Mononuclear cell (primary cell): ENCODE measurements around the gene MYH11. TPM values are rescaled to one million over a fixed set of nuclear protein-coding genes. Genes with fewer than 3 reads are reported as not detected.

Source experiments
- H3K27me3 ChIP-seq: 2 replicates; pipeline ENCODE4 v1.6.0; 2011; ENCODE audit warnings: low read length, control low read depth; ENCODE audit not compliant: insufficient read depth
- H3K4me1 ChIP-seq: 2 replicates; pipeline ENCODE4 v1.5.1; 2011; ENCODE audit warnings: mild to moderate bottlenecking, low read length, control low read depth; ENCODE audit not compliant: insufficient read depth
- H3K4me3 ChIP-seq: 2 replicates; pipeline ENCODE4 v1.5.1; 2011; ENCODE audit warnings: mild to moderate bottlenecking, low read length, moderate library complexity
- H3K9me3 ChIP-seq: 2 replicates; pipeline ENCODE4 v1.5.1; 2011; ENCODE audit warnings: low read depth, mild to moderate bottlenecking, control low read depth, low read length
- total RNA-seq: library from RNA; depleted of rRNA; stranded (reverse); fragments of >200 nt; gene quantifications from one replicate; pipeline ENCODE4 v1.2.3, GENCODE V29; 2012

Gene MYH11
- total RNA-seq, 1 donor, result 0.10 TPM

GRCh38 chr16:15772579-15773293 is 84.1 kb downstream of the MYH11 start:
- H3K4me1 ChIP-seq, result no peaks in the 10 kb centered on the region
- no peak overlapping the region for H3K4me3 ChIP-seq
- no peaks in the 10 kb centered on the region for H3K9me3 ChIP-seq
- no peaks in the 10 kb centered on the region for H3K27me3 ChIP-seq

GRCh38 chr16:15771694-15772093 is 85.1 kb downstream of the MYH11 start:
- Histone ChIP-seq H3K4me3 (no peak overlapping the region), H3K9me3 (no peaks in the 10 kb centered on the region), H3K27me3 (no peaks in the 10 kb centered on the region), H3K4me1 (no peaks in the 10 kb centered on the region)

- Histone ChIP-seq H3K4me1 (no peaks in the 10 kb centered on the region), H3K27me3 (no peaks in the 10 kb centered on the region), H3K4me3 (no peak overlapping the region), H3K9me3 (no peaks in the 10 kb centered on the region)
Observed at GRCh38 chr16:15770512-15770911, 86.3 kb downstream of the MYH11 start.

- no peaks in the 10 kb centered on the region for H3K9me3 ChIP-seq
- H3K4me1 ChIP-seq, result no peaks in the 10 kb centered on the region
- no peak overlapping the region for H3K4me3 ChIP-seq
- no peaks in the 10 kb centered on the region for H3K27me3 ChIP-seq
Observed at GRCh38 chr16:15770107-15770506, 86.7 kb downstream of the MYH11 start.

GRCh38 chr16:15769239-15769638 is 87.6 kb downstream of the MYH11 start:
- Histone ChIP-seq H3K9me3 (no peaks in the 10 kb centered on the region), H3K4me1 (no peaks in the 10 kb centered on the region), H3K4me3 (no peak overlapping the region), H3K27me3 (no peaks in the 10 kb centered on the region)

GRCh38 chr16:15768201-15768600 is 88.6 kb downstream of the MYH11 start:
- Histone ChIP-seq H3K4me1 (no peaks in the 10 kb centered on the region), H3K9me3 (no peaks in the 10 kb centered on the region), H3K27me3 (no peaks in the 10 kb centered on the region), H3K4me3 (no peak overlapping the region)

GRCh38 chr16:15766918-15767317 is 89.9 kb downstream of the MYH11 start:
- Histone ChIP-seq H3K9me3 (no peaks in the 10 kb centered on the region), H3K27me3 (no peaks in the 10 kb centered on the region), H3K4me1 (no peaks in the 10 kb centered on the region), H3K4me3 (no peak overlapping the region)

GRCh38 chr16:15765880-15766279 is 90.9 kb downstream of the MYH11 start:
- Histone ChIP-seq H3K9me3 (no peaks in the 10 kb centered on the region), H3K4me3 (no peak overlapping the region), H3K27me3 (no peaks in the 10 kb centered on the region), H3K4me1 (no peaks in the 10 kb centered on the region)

GRCh38 chr16:15765116-15765515 is 91.7 kb downstream of the MYH11 start:
- Histone ChIP-seq H3K4me3 (no peak overlapping the region), H3K27me3 (no peaks in the 10 kb centered on the region), H3K4me1 (no peaks in the 10 kb centered on the region), H3K9me3 (no peaks in the 10 kb centered on the region)

- H3K4me1 ChIP-seq, result no peaks in the 10 kb centered on the region
- H3K9me3 ChIP-seq, result no peaks in the 10 kb centered on the region
- no peak overlapping the region for H3K4me3 ChIP-seq
- no peaks in the 10 kb centered on the region for H3K27me3 ChIP-seq
Observed at GRCh38 chr16:15764112-15764511, 92.7 kb downstream of the MYH11 start.

- H3K27me3 ChIP-seq, result no peaks in the 10 kb centered on the region
- H3K4me1 ChIP-seq, result no peaks in the 10 kb centered on the region
- H3K4me3 ChIP-seq, result no peak overlapping the region
Observed at GRCh38 chr16:15760129-15760528, 96.7 kb downstream of the MYH11 start.

GRCh38 chr16:15759070-15759469 is 97.8 kb downstream of the MYH11 start:
- no peaks in the 10 kb centered on the region for H3K27me3 ChIP-seq
- H3K4me1 ChIP-seq, result no peaks in the 10 kb centered on the region
- H3K9me3 ChIP-seq, result no peaks in the 10 kb centered on the region
- H3K4me3 ChIP-seq, result no peak overlapping the region

More at GRCh38 chr16:15760129-15760528, 96.7 kb downstream of the MYH11 start:
- no peaks in the 10 kb centered on the region for H3K9me3 ChIP-seq

GRCh38 chr16:15757630-15758251 is 99.1 kb downstream of the MYH11 start:
- Histone ChIP-seq H3K27me3 (no peaks in the 10 kb centered on the region), H3K9me3 (no peaks in the 10 kb centered on the region), H3K4me3 (no peak overlapping the region), H3K4me1 (no peaks in the 10 kb centered on the region)

GRCh38 chr16:15757077-15757386 is 99.8 kb downstream of the MYH11 start:
- Histone ChIP-seq H3K4me1 (no peaks in the 10 kb centered on the region), H3K9me3 (no peaks in the 10 kb centered on the region), H3K27me3 (no peaks in the 10 kb centered on the region), H3K4me3 (no peak overlapping the region)

GRCh38 chr16:15754821-15755534 is 101.8 kb downstream of the MYH11 start:
- no peaks in the 10 kb centered on the region for H3K9me3 ChIP-seq
- no peaks in the 10 kb centered on the region for H3K27me3 ChIP-seq
- no peak overlapping the region for H3K4me3 ChIP-seq
- H3K4me1 ChIP-seq, result no peaks in the 10 kb centered on the region
